HG03039 (cell line): ENCODE data around the gene GAB1.

ENCODE experiments used
- ATAC-seq: cut with Tn5 transposase; IDR thresholded peaks from one replicate; pipeline ENCODE4 v1.9.1; 2021; ENCODE audit warnings: mild to moderate bottlenecking, moderate library complexity; ENCODE audit not compliant: unreplicated experiment

The GAB1 gene

DNA sequence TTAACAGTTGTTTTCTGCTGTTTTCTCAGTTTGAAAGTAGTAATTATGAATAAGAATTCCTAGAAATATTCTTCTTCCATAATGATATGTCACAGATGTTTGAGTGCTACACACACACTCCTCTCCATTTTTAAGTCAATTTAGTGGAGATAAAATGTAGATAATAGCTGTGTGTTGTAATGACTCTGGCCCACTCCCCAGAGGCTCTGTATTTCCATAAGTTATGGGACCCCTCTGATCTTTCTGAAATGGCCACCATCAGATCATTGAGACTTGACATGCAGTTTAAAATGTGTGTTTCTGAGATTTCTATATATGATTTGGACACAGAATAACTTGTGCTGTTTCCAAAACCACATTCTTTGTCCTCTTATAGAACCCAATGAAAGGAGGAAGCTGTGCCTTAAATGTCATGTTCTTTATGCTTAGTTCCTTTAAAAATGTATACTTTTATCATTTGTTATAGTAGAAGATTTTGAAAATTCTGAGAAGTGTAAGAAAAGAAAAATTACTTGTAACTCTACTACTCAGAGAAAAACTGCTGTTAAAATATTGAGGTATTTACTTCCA is 46.4 kb downstream of the GAB1 start:
- ATAC-seq, result no peak

DNA sequence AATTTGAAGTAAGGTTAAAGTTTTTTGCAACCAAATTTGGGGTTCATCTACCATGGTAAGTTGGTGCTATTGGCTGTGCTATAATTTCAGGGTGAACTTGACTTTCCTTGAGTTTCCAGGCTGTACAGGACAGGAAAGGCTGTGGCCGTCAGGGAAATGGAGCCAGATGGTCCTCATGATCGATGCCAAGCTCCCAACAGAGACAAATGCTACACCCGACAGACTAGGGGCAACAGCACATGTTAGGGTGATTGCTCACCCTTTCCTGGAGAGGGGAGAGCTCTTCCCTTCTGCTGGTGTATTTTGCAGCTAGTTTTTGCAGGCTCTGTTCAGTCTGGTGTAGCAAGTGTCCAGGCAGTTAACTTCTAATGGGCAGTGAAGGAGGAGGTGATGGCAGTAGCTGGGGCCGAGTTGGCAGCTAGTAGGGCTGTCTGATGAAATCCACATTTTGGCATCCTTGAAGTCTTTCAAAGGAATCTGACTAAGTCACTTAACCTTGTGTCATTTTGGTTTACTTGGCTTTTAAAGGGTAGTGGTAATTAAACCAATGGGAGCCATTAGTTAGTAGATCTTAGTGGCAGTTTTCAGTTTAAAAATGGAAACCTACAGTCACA is 47.8 kb downstream of the GAB1 start:
- ATAC-seq, result no peak

DNA sequence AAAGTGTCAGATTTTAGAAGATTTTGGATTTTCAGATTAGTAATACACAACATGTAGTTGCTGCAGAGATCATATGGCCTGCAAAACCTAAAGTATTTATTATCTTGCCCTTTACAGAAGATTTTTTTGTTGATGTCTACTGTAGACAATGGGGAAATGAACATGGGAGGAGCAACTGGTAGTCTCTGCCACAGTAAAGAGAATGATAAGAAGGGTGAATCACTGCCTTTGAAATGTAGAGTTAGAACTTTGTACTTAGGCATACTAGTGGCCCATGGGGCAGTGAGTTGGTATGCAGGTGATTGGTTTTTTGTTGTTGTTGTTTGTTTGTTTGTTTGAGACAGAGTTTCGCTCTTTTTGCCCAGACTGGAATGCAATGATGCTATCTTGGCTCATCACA is 50.1 kb downstream of the GAB1 start:
- no peak for ATAC-seq

DNA sequence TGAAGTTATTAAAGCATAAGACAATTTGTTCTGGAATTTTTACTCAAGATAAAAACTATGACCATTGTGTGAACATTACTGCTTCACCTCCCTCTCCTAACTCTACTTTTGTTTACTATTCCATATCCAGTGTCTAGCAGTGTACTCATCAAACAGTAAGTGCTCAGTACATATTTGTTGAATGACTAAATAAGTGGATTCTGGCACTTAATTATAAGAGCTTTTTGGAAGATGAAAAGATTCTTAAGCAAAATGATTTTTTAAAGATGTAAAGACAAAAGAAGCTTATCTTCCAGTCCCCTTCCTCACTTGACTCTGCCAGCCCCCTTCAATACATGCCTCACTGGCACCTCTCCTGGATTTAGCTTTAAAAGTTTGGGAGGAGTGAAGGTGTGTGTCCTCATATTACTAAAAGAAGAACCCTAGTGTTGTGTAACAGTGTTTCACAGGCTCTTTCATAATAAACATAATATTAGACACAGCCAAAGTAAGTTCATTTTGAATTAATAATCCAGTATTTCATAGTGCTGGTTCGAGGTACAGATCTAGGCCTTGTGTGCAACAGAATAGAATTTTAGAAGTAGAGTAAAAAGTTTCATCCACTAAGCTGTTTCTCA is 53.0 kb downstream of the GAB1 start:
- ATAC-seq, result no peak

DNA sequence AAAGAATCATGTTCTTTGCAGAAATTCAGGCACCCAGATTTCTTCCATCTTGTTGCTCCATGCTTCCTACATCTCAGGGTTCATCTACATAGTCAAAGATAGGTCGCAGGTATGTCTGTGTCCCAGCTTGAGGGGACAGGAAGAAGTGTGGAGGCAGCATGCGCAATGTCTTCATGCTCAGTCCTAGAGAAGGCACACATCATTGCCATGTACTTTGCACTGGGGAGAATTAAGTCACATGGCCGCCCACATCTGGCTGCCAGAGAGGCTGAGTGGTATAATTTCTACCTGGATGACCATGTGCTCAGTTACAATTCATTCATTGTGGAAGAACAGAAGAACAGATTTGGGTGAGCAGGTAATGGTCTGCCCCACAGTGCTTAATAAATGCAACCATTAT is 54.1 kb downstream of the GAB1 start:
- no peak for ATAC-seq

DNA sequence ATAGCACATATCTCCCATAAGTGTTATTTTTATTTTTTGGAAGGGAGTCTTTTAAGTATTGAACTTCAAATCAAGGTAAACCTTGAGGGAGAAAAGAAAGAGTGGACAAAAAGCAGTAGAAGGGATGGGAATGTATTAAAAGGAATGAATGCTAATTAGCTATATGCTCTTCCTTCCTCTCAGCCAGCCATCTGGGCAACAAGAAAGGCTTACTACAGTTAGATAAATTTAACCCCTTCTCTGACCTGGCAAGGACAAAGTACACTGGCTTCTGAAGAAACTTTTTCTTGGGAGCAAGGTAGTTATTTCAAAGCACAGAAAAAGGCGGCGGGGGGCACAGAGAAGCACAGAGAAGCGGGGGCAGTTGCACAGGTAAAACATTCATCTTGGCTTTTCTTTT is 54.6 kb downstream of the GAB1 start:
- no peak for ATAC-seq

DNA sequence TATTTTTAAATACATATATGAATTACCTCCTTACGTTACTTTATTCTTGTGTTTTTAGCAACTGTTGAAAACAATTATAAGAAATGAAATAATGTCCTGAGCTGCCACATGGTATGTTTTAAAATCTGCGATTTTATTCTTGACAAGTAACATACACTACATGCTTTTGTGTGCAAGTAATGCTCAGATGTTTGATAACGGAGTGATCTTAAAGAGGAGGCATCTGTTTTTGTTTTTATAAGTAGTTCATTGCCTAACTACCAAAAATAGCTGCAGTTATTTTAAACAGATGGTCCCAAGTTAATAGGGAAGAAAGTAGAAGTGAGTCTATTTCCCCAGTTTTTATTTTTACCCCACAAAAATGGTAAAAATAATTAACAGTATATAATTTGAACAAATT is 55.2 kb downstream of the GAB1 start:
- no peak for ATAC-seq

DNA sequence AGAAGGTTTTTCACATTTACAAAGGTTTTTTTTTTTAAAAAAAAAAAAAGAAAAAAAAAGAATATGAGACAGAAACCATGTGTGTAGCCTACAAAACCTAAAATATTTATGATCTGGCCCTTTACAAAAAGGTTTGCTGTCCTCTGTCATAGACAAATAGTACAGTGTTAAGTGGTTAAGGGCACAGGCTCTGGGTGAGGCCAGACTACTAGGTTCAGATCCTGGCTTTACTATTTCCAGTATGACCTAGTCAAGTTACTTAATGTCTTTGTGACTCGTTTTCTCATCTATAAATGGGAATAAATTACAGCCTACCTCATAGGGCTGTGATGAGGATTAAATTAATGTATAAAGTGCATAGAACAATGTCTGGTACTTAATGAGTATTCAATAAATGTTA is 56.5 kb downstream of the GAB1 start:
- ATAC-seq, result no peak

DNA sequence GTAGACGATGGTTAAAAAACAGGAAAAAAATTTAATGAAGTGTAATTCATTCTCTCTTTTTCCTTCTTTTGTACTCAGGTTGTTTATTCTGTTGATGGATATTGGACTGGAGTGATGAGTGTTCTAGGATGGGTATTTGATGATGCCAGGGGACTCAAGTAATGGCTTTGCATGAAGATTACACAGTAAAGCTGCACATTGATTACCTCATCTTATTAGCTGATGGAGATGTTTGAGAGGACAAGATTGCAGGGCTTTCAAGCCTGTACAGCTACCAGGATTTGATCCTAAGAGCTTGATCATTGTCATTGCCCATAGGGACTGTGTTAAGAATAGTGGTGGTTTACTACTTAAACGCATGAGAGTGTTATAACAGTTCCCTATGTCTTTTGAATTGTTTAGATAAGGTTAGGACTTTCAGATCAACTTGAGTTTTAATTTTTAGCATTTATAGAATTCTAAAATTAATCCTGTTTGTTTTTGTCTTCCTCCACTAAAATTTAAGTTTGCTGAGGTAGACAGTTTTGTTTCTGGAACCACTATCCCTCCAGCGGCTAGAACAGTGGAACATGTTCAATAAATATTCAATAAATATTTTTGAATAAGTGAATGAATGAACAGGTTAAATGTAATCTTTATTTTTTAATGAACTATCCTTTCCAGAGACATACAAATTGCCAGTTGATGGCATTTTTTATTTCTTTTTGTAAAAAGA is 58.2 kb downstream of the GAB1 start:
- ATAC-seq, result no peak

DNA sequence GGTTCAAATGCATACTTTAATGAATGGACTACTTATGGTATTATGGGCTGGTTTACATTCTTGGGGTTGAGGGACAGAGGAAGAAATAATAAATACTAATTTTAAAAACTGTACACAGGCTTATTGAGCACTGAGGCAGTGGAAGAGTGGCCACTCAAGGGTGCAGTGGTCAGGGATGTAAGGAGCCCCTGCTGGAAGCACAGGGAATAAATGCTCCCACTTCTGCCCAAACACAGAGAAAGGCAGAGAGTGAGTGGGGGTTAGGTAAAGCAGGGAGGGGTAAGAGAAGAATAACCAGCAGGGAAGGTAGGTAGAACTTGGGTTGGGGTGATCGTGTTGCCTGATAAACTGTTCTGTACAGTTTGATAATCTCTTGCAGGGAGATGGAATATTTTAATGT is 60.0 kb downstream of the GAB1 start:
- ATAC-seq, result no peak

DNA sequence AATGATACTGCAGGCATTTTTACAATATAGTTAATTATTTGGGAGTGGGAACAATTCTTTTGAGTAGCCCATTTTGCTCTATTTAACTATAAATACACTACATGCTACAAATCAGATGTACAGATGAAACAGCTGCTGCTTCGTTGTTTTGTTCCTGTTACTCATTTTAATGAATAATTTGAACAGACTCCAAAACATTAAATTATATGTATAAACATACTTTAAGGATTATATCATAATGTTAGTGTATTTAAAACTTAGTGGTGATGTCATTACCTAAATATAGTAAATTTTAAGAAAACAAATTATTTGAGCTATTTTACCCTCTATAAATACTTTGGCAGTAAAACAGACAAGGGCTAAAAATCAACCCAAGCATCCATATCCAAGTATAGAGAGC is 60.7 kb downstream of the GAB1 start:
- no peak for ATAC-seq

DNA sequence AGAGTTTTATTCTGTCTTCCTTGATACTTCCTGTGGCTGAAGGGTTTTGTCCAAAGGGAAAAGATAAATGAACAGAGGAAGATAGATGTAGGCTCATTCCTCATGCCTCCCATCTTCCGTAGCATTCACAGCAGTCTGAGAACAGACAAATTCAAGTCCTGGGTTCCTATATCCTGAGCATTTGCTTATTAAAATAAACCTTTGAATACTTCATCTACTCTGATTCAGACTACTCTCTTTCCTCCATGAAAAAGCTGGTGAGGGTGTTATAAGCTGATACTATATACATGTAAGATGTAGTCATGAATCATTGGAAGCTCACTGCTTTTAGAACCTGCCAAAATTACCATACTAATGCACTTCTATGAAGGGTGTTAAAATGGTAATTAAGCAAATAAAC is 61.2 kb downstream of the GAB1 start:
- ATAC-seq, result no peak

DNA sequence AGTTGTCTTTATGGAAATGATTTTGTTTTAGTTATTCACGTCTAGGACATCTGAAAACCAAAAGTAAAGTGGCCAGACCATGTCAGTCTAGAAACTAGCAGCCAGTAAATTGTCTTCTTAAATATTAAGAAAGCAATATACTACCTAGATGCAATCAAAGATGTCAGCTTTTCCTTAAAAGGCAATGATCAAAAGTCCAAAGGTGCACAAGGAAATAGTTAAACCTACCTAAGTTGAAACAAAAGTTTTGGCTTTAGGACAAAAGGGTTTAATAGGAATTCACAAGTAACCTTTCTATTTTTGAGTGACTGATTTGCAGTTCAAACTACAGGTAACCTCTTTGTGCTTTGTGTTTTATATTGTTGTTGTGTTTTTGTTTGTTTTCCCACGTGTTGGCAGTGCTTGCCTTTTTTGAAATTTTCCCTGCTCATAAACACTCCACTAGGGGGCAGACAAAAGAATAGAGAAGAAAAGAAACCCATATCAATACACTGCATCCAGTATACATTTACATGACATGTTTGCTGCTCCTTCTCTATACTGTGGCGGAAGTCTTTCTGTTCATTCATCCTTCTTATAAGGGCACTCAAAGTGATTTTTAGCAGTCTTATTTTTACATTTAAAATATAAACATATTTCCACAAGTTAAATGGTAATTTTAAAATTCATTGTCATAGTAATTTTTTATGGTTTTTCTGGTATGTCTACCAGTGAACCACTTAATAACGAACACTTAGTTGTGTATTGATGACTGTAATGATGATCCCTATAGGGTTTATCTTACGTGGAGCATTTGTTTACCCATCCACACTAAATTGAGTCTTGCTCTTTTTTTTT is 62.7 kb downstream of the GAB1 start:
- peak; percentile 48 for ATAC-seq

DNA sequence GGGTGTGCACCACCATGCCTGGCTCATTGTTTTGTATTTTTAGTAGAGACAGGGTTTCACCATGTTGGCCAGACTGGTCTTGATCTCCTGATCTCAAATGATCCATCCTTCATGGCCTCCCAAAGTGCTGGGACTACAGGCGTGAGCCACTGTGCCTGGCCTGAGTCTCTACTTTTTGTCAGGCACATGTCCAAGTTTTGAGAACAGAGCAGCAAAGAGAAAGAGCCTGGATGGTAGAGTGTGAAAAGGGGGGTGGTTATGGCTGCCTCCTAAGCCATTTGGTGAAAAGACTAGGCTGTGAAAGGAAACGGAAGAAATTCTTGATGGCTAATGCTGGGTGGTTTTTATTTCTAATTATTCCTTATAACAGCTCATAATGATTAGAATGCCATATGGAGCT is 63.4 kb downstream of the GAB1 start:
- no peak for ATAC-seq

DNA sequence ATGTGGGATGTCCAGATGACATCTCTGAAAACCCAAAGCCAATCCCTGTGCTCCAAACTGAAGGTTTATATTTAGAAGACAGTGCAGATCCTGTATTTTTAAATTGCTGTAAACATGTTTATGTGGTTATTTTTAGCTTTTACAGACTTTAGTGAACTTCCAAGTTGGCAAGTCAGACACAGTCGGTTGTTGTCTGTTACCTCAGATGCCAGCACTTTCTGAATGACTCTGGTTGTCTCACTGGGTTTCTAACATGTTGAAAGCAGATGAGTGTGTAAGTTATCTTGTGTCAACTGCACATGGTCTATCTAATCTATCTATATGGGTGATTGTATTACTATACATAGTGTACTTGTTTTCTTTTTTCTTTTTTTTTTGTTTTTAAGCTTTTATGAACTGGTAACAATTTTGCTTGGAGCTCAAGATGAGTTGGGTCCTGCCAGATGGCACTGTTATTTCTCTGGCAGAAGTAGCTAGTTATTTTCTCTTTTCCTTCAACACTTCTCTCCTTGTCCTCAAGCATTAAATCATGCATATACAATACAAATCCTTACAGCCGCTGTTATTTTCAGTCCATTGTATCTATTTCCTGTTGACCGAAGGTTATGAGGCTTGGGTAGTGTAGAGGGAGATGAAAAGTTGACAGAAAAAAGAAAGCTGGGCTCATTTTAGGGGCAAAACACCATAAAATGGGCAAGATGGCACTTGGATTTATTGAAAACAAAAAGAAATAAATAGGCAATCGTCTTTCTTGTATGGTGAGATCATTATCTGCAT is 66.3 kb downstream of the GAB1 start:
- ATAC-seq, result peak; percentile 47

DNA sequence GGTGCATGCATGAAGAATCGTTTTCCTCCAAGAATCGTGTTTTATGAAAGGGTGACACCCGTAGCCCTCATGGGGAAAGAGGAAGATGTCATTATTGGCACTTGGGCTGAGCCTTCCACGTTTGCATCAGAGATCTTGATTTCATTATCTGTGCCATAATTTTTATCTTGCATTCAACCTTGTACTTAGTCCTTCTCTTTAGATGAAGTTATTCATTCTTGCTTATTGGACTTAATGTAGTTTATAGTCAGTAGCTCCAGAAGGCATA is 66.8 kb downstream of the GAB1 start:
- no peak for ATAC-seq

DNA sequence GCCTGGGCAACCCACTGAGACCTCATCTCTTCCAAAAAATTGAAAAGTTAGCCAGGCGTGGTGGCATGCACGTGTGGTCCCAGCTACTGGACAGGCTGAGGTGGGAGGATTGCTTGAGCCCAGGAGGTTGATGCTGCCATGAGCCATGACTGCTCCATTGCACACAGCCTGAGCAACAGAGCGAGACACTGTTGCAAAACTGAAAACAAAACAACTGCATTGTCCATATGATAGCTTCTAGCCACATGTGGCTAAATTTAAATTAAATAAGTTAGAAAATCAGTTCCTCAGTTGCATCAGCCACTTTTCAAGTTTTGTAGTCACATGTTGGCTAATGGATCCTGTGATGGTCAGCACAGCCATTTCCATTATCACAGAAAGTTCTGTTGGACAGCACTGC is 67.9 kb downstream of the GAB1 start:
- ATAC-seq, result peak; percentile 87

DNA sequence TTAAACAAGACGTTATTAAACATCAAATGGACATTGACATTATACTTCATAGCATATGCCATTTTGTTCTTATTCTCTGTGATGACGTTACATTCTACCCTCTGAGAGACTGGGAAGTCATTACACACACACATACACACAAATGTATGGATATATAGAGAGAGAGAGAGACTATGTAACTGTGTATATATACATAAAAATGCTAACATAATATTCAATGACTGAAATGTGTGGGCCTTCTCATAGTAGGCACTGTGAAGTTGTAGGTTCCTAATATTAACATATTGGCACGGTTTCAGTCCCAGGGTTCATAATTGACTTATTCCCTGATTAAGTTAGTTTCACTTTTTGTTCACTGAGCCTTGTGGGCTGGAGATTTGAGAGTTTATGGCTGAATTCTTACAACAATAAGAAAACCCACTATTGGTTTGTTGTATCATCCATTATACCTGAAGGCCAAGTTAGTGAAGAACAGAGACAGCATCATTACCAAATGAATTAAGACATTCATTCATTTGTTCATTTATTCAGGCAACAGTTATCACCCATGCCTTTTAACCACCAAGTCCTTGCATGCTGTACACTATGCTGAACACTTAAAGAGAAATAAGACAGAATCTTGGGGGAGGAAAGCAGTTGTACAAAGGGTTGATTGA is 68.5 kb downstream of the GAB1 start:
- ATAC-seq, result no peak

DNA sequence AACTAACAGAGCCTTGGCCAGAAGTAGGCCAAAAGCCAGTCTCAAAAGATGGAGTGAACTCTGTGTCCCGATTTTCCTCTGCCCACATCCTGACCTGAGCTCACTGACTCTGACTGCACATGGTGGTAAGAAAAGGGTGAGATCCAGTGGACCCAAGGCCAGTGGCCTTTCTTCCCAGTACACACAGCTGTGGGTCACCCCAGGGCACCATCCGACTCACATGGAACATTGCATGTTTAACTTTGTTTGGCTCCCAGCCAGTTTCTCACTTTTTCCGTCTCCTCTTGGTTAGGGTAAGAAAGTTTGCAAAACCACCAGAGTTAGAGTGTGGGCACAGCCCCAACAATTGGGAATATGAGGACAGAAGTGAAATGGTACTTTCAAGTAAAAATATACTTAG is 69.8 kb downstream of the GAB1 start:
- ATAC-seq, result no peak

DNA sequence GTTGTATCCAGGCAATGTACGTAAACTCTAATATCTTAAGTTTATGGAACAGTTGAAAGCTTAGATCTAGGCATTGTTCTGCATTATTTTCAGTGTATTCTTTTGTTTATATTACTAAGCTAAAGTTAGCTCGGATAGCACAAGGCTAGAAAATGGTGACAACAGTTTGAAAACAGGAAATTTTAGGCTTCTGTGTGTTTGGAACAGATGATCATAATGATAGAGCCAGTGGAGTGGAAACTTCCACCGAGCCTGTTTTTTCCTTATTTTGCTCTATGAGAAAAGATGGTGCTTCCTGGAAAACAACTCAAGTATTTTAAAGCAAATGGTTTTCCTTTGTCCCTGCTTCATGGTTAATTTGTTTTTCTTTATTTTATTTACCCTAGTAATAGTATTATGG is 70.8 kb downstream of the GAB1 start:
- ATAC-seq, result no peak
